Upper lobe of right lung (tissue), 1 donor: ENCODE data around the gene UBE2I. TPM values are rescaled to one million over a fixed set of nuclear protein-coding genes. Genes with fewer than 3 reads are reported as not detected.

Source experiments
- ATAC-seq: fragments of 200-7000 bp; cut with Tn5 transposase; one replicate; pipeline ENCODE4 v1.9.1; 2020; ENCODE audit warnings: mild to moderate bottlenecking, moderate library complexity
- DNase-seq: peaks from one replicate; pipeline ENCODE4 v3.0.0-alpha.2; 2020
- H3K27ac ChIP-seq: fragments of 200-600 bp; one replicate; pipeline ENCODE4 v1.8.0; 2022
- H3K27me3 ChIP-seq: fragments of 200-600 bp; one replicate; pipeline ENCODE4 v1.8.0; 2022; ENCODE audit warnings: mild to moderate bottlenecking
- H3K36me3 ChIP-seq: fragments of 200-600 bp; one replicate; pipeline ENCODE4 v1.8.0; 2022
- H3K4me1 ChIP-seq: fragments of 200-600 bp; one replicate; pipeline ENCODE4 v1.8.0; 2022
- H3K4me3 ChIP-seq: fragments of 200-600 bp; one replicate; pipeline ENCODE4 v1.8.0; 2022; ENCODE audit warnings: mild to moderate bottlenecking
- H3K9me3 ChIP-seq: fragments of 200-600 bp; one replicate; pipeline ENCODE4 v1.8.0; 2022
- intact Hi-C: fragments of 100-400 bp; cut with DNase I; formaldehyde crosslinking; loops from one replicate; pipeline ENCODE4 v1.11.0; 2022
- long read RNA-seq: library from polyadenylated mRNA; unstranded; transcript quantifications from one replicate; pipeline ENCODE4 v2.0.0, GENCODE V29; 2021
- total RNA-seq: library from RNA; stranded (reverse); fragmentation: NEBNext Ultra II Directional; extraction: Animal tissue kit (Norgen Biotek cat#: 25700); gene quantifications from one replicate; pipeline ENCODE4 v1.2.1, GENCODE V29; 2021
- TF ChIP-seq, protein P1 (sequence below): fragments of 200-600 bp; IDR thresholded peaks from one replicate; pipeline ENCODE4 v1.8.0; 2022; ENCODE audit warnings: antibody characterized with exemption
- donor health status: DM: no; HTN: yes; CAD: no; lungs with severe emphysema.

UBE2I gene
- total RNA-seq, result 95.6 TPM
- long read RNA-seq, transcript UBE2I-203 (7 exons, 2,976 nt), result major isoform, 52 of 98 reads
- long read RNA-seq, partial matches to known transcripts, result 5 of 98 reads
- long read RNA-seq, other reads (novel, unspliced or antisense), result 34 of 98 reads

DNA sequence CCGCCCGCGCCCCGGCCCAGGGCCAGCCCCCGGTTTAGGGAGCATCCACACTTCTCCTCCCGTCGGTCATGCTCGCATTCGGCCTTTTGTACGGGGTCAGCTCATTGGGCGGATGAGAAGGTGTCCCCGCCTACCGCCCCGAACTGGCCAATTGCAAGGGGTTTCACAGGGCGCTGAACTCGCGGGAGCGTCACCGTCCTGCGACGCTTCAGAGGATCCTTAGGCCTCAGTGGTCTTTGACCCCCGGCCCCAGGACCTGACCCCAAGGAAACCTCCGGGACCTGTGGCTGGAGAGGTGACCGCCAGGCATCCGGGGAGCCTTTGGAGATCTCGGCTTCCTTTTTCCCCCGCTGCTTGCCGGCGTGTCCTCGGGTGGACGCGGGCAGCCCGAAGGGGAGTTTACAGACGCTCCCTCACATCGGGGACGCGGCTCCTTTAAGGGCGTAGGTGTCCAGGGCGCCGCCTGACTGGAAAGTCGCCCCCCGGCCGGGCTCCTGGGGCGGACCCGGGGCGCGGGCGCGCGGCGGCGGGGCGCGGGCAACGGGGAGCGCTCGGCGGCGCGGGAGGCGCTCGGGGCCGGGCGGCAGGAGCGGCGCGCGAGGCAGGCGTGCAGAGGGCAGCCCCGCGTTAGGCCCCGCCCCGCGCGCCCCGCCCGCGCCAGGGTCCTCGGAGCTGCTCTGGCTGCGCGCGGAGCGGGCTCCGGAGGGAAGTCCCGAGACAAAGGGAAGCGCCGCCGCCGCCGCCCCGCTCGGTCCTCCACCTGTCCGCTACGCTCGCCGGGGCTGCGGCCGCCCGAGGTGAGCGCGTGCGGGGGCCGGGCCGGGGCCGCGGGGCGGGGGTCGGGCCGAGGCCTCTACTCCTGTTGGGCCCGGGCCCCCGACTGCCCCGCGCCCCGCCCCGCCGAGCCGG is at the start of gene UBE2I:
TSS of gene UBE2I (plus strand) at position 660 of the 909 bp plus-strand sequence. CDS start 4,395 bp downstream, outside the sequence.
- Histone ChIP-seq H3K4me1 (peaks cover 27% of the 10 kb centered on the region), H3K27ac (peak within 1 kb of the TSS; percentile 98), H3K9me3 (no peaks in the 10 kb centered on the region), H3K4me3 (peak within 1 kb of the TSS; percentile 72), H3K27me3 (no peaks in the 10 kb centered on the region), H3K36me3 (peaks cover 13% of the 10 kb centered on the region)
- intact Hi-C loops, result no loop called here
- peak; percentile 91 for ATAC-seq
- TF ChIP-seq, protein P1, sequence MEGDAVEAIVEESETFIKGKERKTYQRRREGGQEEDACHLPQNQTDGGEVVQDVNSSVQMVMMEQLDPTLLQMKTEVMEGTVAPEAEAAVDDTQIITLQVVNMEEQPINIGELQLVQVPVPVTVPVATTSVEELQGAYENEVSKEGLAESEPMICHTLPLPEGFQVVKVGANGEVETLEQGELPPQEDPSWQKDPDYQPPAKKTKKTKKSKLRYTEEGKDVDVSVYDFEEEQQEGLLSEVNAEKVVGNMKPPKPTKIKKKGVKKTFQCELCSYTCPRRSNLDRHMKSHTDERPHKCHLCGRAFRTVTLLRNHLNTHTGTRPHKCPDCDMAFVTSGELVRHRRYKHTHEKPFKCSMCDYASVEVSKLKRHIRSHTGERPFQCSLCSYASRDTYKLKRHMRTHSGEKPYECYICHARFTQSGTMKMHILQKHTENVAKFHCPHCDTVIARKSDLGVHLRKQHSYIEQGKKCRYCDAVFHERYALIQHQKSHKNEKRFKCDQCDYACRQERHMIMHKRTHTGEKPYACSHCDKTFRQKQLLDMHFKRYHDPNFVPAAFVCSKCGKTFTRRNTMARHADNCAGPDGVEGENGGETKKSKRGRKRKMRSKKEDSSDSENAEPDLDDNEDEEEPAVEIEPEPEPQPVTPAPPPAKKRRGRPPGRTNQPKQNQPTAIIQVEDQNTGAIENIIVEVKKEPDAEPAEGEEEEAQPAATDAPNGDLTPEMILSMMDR, result no peak
- DNase-seq, result peak; percentile 97

DNA sequence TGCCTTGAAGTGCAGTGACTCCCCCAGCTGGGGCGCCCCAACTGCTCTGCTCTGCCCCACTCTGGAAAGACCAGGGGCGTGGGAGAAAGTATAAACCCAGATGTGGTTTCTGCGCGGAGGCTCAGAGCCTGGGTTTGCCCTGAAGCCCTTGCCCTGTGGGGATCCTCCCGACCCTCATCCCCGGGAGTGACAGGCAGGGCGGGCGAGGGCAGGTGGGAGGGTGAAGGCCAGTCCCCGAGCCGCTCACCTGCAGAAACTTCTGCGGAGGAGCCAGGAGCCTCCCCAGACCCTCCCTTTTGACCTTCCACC is 49.7 kb upstream of the UBE2I start:
- Histone ChIP-seq H3K36me3 (no peaks in the 10 kb centered on the region), H3K4me1 (no peaks in the 10 kb centered on the region), H3K4me3 (no peak overlapping the region), H3K27me3 (peaks cover 49% of the 10 kb centered on the region), H3K9me3 (no peaks in the 10 kb centered on the region), H3K27ac (no peak overlapping the region)
- TF ChIP-seq, protein P1, result no peak
- no peak for ATAC-seq
- intact Hi-C loops, result no loop called here
- no peak for DNase-seq

DNA sequence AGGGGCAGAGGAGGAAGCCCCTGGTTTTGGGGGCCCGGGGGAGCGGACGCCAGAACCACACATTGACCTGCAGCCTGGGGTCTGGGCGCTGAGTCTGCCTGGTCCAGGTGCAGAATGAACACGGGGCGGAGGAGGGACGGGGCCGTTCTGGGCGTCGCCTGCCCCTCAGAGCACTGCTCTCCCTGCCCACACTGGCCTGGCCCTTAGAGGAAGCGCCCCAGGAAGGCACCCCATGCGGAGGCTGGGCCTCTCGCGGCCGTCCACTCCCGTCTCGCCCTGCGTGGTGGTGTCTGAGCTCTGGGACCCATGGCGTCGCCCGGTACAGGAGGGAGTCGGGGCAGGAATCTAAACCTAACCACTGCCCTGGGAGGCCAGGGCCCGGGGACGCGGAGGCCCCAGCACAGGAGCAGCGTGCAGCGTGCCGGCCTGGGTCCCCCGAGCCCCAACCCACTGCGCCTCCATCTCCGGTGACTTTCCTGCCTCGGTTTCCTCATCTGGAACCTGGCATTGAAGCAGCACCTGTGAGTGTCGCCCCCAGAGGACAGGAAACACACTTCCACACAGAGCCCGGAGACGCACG is 49.2 kb upstream of the UBE2I start:
- Histone ChIP-seq H3K4me1 (no peaks in the 10 kb centered on the region), H3K36me3 (no peaks in the 10 kb centered on the region), H3K9me3 (no peaks in the 10 kb centered on the region), H3K27ac (no peak overlapping the region), H3K27me3 (peaks cover 49% of the 10 kb centered on the region), H3K4me3 (no peak overlapping the region)
- ATAC-seq (no peak), DNase-seq (no peak)
- TF ChIP-seq, protein P1, result no peak
- intact Hi-C loops, result no loop called here

DNA sequence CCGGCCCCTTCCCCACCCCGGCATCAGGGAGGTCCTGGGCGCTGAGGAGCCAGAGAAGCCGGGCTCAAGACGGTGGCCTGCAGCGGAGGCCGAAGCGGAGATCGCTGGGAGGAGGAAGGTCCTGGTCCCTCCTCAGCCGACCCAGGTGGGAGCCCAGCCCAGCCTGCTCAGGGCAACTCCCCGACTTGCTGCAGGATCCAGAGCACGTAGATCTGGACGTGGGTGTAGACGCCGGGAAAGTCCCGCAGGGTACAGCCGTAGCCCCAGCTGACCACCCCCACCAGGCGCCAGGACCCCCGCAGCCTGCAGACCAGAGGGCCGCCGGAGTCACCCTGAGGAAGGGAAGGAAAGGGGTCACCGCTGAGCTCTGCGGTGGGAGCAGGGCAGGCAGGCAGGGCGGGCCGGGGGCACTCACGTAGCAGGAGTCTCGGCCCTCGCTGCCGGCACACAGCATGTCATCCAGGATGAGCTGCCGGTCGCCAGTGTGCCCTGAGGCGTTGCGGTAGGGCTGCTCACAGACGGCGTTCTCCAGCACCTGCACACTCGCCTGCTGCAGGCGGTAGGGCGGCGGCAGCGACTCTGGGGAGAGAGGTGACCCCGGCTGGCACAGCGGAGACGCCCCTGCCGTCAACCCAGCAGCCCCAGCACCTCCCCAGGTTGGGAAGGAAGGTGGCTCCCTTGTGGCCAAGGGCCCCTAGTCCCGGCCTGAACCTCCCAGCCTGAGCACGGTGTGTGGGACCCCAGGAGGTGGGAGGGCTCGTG is 48.1 kb upstream of the UBE2I start:
- Histone ChIP-seq H3K36me3 (no peaks in the 10 kb centered on the region), H3K9me3 (no peaks in the 10 kb centered on the region), H3K4me1 (no peaks in the 10 kb centered on the region), H3K27ac (no peak overlapping the region), H3K27me3 (peaks cover 49% of the 10 kb centered on the region), H3K4me3 (no peak overlapping the region)
- TF ChIP-seq, protein P1, result no peak
- no peak for ATAC-seq
- intact Hi-C loops, result no loop called here
- DNase-seq, result no peak

DNA sequence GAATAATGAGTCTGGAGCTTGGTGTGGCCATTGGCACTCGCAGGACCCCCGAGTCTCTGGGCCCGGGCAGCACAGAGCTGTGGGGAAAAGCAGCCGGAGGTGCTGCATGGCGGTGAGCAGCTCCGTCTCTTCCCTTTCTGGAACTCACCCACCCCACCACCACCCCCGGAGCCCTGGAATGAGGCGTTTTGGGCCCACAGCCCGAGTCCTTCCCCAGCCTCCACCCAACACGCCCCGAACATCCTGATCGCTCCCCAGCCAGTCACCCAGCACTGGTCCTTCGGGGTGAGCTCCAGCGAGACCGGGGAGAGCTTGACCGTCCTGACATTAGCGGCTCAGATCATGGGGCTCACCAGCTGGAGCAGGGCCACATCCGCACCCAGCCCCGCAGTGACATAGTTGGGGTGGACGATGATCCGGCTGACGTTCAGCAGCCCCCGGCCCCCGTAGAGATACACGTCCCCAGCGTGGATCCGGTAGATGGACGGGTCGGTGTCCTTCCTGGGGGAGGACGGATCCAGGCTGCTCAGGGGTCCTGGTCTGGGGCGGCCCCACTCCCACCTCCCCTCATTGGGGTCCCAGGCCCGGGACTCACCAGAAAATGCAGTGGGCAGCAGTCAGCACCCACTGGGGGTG is 47.1 kb upstream of the UBE2I start:
- Histone ChIP-seq H3K36me3 (no peaks in the 10 kb centered on the region), H3K27ac (no peak overlapping the region), H3K4me1 (no peaks in the 10 kb centered on the region), H3K27me3 (peaks cover 49% of the 10 kb centered on the region), H3K4me3 (no peak overlapping the region), H3K9me3 (no peaks in the 10 kb centered on the region)
- DNase-seq (no peak), ATAC-seq (no peak)
- intact Hi-C loops, result no loop called here
- TF ChIP-seq, protein P1, result no peak
